Endothelial cell (in vitro differentiated cells): ENCODE results near the gene TMEM141. TPM values are rescaled to one million over a fixed set of nuclear protein-coding genes. Genes with fewer than 3 reads are reported as not detected.
"Not testable (repeated sequence)": the region's sequence is repeated elsewhere in the genome, so short reads cannot be mapped to it uniquely, and the experiment has no call there.

Source experiments
- DNase-seq: peaks from one replicate; pipeline ENCODE4 v3.0.0; 2021; ENCODE audit warnings: low spot score
- H3K27ac Mint-ChIP-seq: one replicate; pipeline ENCODE4 v1.8.0; 2021; ENCODE audit warnings: mixed read lengths, inconsistent platforms; ENCODE audit not compliant: unreplicated experiment
- H3K27me3 Mint-ChIP-seq: one replicate; pipeline ENCODE4 v1.8.0; 2021; ENCODE audit warnings: mild to moderate bottlenecking, moderate library complexity, mixed read lengths, inconsistent platforms; ENCODE audit not compliant: unreplicated experiment
- H3K36me3 Mint-ChIP-seq: one replicate; pipeline ENCODE4 v1.8.0; 2021; ENCODE audit warnings: mild to moderate bottlenecking, low read depth, mixed read lengths, inconsistent platforms; ENCODE audit not compliant: unreplicated experiment
- H3K4me1 Mint-ChIP-seq: one replicate; pipeline ENCODE4 v1.8.0; 2021; ENCODE audit warnings: mild to moderate bottlenecking, mixed read lengths, inconsistent platforms; ENCODE audit not compliant: unreplicated experiment
- H3K4me3 Mint-ChIP-seq: one replicate; pipeline ENCODE4 v1.8.0; 2021; ENCODE audit warnings: mild to moderate bottlenecking, mixed read lengths, inconsistent platforms; ENCODE audit not compliant: unreplicated experiment
- H3K9me3 Mint-ChIP-seq: one replicate; pipeline ENCODE4 v1.8.0; 2021; ENCODE audit warnings: mixed read lengths, inconsistent platforms; ENCODE audit not compliant: unreplicated experiment
- CTCF ChIP-seq: fragments of 200-600 bp; sonication (generic); IDR thresholded peaks from one replicate; pipeline ENCODE4 v1.5.0; 2021; ENCODE audit warnings: antibody characterized with exemption; ENCODE audit not compliant: unreplicated experiment
- total RNA-seq: library from RNA; stranded (reverse); fragmentation: NEBNext Ultra II Directional; extraction: Animal tissue kit (Norgen Biotek cat#: 25700); gene quantifications from one replicate; pipeline ENCODE4 v1.2.1, GENCODE V29; 2021; ENCODE audit not compliant: unreplicated experiment

The TMEM141 gene
- total RNA-seq, 1 donor from 2014 or later = 73.0 TPM

GRCh38 chr9:136777359-136777758 is 13.8 kb upstream of the TMEM141 start:
- H3K27ac Mint-ChIP-seq = no peak overlapping the region
- DNase-seq = no peak
- no peak overlapping the region for H3K4me3 Mint-ChIP-seq
- H3K4me1 Mint-ChIP-seq = peaks cover 2% of the 10 kb centered on the region
- H3K36me3 Mint-ChIP-seq = peaks cover 9% of the 10 kb centered on the region
- peaks cover 20% of the 10 kb centered on the region for H3K27me3 Mint-ChIP-seq
- TF ChIP-seq CTCF = no peak
- no peaks in the 10 kb centered on the region for H3K9me3 Mint-ChIP-seq

GRCh38 chr9:136779808-136780207 is 11.3 kb upstream of the TMEM141 start:
- Mint-ChIP-seq H3K27ac (no peak overlapping the region), H3K27me3 (peaks cover 18% of the 10 kb centered on the region), H3K4me1 (peaks cover 2% of the 10 kb centered on the region), H3K9me3 (no peaks in the 10 kb centered on the region), H3K36me3 (peaks cover 9% of the 10 kb centered on the region), H3K4me3 (no peak overlapping the region)
- TF ChIP-seq CTCF = no peak
- DNase-seq = no peak

DNA sequence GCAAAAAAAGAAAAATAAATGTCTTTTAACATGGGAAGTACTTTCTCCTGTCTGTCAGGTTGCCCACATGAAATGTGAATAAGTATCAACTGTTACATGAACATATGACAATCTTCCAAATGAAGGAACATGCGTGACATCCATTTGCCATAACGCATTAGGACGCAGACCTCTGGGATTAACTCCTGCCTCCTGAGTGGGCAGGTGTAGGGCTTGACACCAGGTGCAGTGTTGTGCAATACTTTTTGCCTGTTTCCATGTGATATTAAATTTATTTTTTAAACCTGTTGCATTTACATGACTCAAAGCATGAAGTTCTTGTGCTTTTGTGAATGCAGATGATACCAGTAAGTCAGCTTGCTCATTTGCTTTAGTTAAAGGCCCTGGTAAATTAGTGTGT is 8.7 kb upstream of the TMEM141 start:
- H3K36me3 Mint-ChIP-seq = peaks cover 9% of the 10 kb centered on the region
- no peaks in the 10 kb centered on the region for H3K9me3 Mint-ChIP-seq
- H3K27me3 Mint-ChIP-seq = peaks cover 16% of the 10 kb centered on the region
- no peak for DNase-seq
- H3K27ac Mint-ChIP-seq = no peak overlapping the region
- TF ChIP-seq CTCF = no peak
- peaks cover 2% of the 10 kb centered on the region for H3K4me1 Mint-ChIP-seq
- H3K4me3 Mint-ChIP-seq = no peak overlapping the region

DNA sequence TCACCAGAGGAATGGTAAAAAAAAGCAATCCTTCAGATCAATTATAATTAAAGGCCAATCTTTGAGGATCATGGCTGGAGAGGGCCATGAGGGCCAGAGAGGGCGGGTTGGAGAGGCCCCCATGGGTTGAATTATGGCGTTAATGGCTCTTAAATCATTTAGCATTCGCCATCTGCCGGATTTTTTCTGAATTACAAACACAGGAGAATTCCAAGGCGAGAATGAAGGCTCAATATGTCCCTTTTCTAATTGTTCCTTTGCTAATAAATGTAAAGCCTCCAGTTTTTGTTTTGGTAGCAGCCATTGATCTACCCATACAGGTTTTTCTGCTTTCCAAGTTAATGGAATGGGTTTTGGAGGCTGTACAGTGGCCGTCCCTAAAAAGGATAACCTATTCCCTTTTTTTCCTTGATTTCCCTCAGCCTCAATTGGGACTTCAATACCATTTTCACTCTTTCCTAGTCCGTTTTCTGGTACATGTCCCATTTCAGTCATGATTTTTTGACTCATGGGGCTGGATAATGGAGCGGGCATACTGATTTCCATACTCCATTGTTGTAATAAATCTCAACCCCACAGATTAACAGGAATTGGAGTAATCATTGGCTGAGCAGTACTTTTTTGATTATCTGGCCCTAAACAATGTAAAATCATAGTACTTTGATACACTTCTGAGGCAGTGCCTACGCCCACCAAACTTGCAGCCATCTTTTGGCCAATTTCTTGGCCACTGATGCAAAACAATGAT is 6.7 kb upstream of the TMEM141 start:
- H3K4me1 Mint-ChIP-seq = peaks cover 2% of the 10 kb centered on the region
- no peak for DNase-seq
- H3K27ac Mint-ChIP-seq = no peak overlapping the region
- no peak overlapping the region for H3K4me3 Mint-ChIP-seq
- no peaks in the 10 kb centered on the region for H3K9me3 Mint-ChIP-seq
- peaks cover 2% of the 10 kb centered on the region for H3K27me3 Mint-ChIP-seq
- peak; percentile 41 for TF ChIP-seq CTCF
- H3K36me3 Mint-ChIP-seq = no peaks in the 10 kb centered on the region

GRCh38 chr9:136784997-136785361 is 6.2 kb upstream of the TMEM141 start:
- Mint-ChIP-seq H3K4me1 (peaks cover 2% of the 10 kb centered on the region), H3K27ac (no peak overlapping the region), H3K36me3 (no peaks in the 10 kb centered on the region), H3K27me3 (peaks cover 2% of the 10 kb centered on the region), H3K9me3 (no peaks in the 10 kb centered on the region), H3K4me3 (no peak overlapping the region)
- DNase-seq = no peak
- TF ChIP-seq CTCF = no peak

- DNase-seq, H3K27ac Mint-ChIP-seq, H3K9me3 Mint-ChIP-seq, H3K4me3 Mint-ChIP-seq, H3K36me3 Mint-ChIP-seq, H3K4me1 Mint-ChIP-seq, H3K27me3 Mint-ChIP-seq: not testable (repeated sequence)
These were observed 5.4 kb upstream of the TMEM141 start for GRCh38 chr9:136785565-136786355.
